ENCODE data around the gene TNRC6A.

Gene TNRC6A

GRCh38 chr16:24717411-24717810 lies 12.0 kb upstream of the TNRC6A start:
- H4K20me1 ChIP-seq (ENCODE audit: insufficient read depth): no peaks in the 10 kb centered on the region
- H3K9ac ChIP-seq: no peak overlapping the region
- no peaks in the 10 kb centered on the region for H3K36me3 ChIP-seq (ENCODE audit: insufficient read depth)
- no peak overlapping the region for H3K4me3 ChIP-seq (IDR thresholded peaks at IDR 0.05; ENCODE audit: insufficient read depth, low read depth, low read length)
- no peaks in the 10 kb centered on the region for H3K79me2 ChIP-seq (ENCODE audit: insufficient read depth, low read depth)
- no peak overlapping the region for H2AFZ ChIP-seq (ENCODE audit: low read depth)
- no peak overlapping the region for H3K4me2 ChIP-seq
- H3K27me3 ChIP-seq (ENCODE audit: insufficient read depth, low read depth): no peaks in the 10 kb centered on the region
- no peak overlapping the region for H3K27ac ChIP-seq
- TF ChIP-seq CTCF (conservative IDR thresholded peaks at IDR 0.05; ENCODE audit: low read depth, low read length): no peak
- H3K4me1 ChIP-seq (ENCODE audit: low read depth, poor library complexity, severe bottlenecking): no peaks in the 10 kb centered on the region

GRCh38 chr16:24718967-24719521 lies 10.4 kb upstream of the TNRC6A start:
- no peaks in the 10 kb centered on the region for H3K4me1 ChIP-seq (ENCODE audit: low read depth, poor library complexity, severe bottlenecking)
- no peak overlapping the region for H3K9ac ChIP-seq
- H3K4me3 ChIP-seq (IDR thresholded peaks at IDR 0.05; ENCODE audit: insufficient read depth, low read depth, low read length): no peak overlapping the region
- no peaks in the 10 kb centered on the region for H3K27me3 ChIP-seq (ENCODE audit: insufficient read depth, low read depth)
- no peak for TF ChIP-seq CTCF (conservative IDR thresholded peaks at IDR 0.05; ENCODE audit: low read depth, low read length)
- H4K20me1 ChIP-seq (ENCODE audit: insufficient read depth): no peaks in the 10 kb centered on the region
- H3K27ac ChIP-seq: no peak overlapping the region
- H2AFZ ChIP-seq (ENCODE audit: low read depth): no peak overlapping the region
- H3K79me2 ChIP-seq (ENCODE audit: insufficient read depth, low read depth): no peaks in the 10 kb centered on the region
- no peaks in the 10 kb centered on the region for H3K36me3 ChIP-seq (ENCODE audit: insufficient read depth)
- no peak overlapping the region for H3K4me2 ChIP-seq

- H3K79me2 ChIP-seq (ENCODE audit: insufficient read depth, low read depth): no peaks in the 10 kb centered on the region
- no peak overlapping the region for H2AFZ ChIP-seq (ENCODE audit: low read depth)
- H3K36me3 ChIP-seq (ENCODE audit: insufficient read depth): no peaks in the 10 kb centered on the region
- no peaks in the 10 kb centered on the region for H3K27me3 ChIP-seq (ENCODE audit: insufficient read depth, low read depth)
- no peak overlapping the region for H3K27ac ChIP-seq
- TF ChIP-seq CTCF (conservative IDR thresholded peaks at IDR 0.05; ENCODE audit: low read depth, low read length): no peak
- no peaks in the 10 kb centered on the region for H3K4me1 ChIP-seq (ENCODE audit: low read depth, poor library complexity, severe bottlenecking)
- no peak overlapping the region for H3K9ac ChIP-seq
- H4K20me1 ChIP-seq (ENCODE audit: insufficient read depth): no peaks in the 10 kb centered on the region
- no peak overlapping the region for H3K4me2 ChIP-seq
- no peak overlapping the region for H3K4me3 ChIP-seq (IDR thresholded peaks at IDR 0.05; ENCODE audit: insufficient read depth, low read depth, low read length)
These were observed 7.6 kb upstream of the TNRC6A start for GRCh38 chr16:24721830-24722238.

GRCh38 chr16:24723663-24724062 lies 5.8 kb upstream of the TNRC6A start:
- no peak overlapping the region for H2AFZ ChIP-seq (ENCODE audit: low read depth)
- no peak overlapping the region for H3K4me2 ChIP-seq
- H3K79me2 ChIP-seq (ENCODE audit: insufficient read depth, low read depth): no peaks in the 10 kb centered on the region
- no peak overlapping the region for H3K9ac ChIP-seq
- H3K27me3 ChIP-seq (ENCODE audit: insufficient read depth, low read depth): no peaks in the 10 kb centered on the region
- no peaks in the 10 kb centered on the region for H3K36me3 ChIP-seq (ENCODE audit: insufficient read depth)
- no peaks in the 10 kb centered on the region for H4K20me1 ChIP-seq (ENCODE audit: insufficient read depth)
- no peak for TF ChIP-seq CTCF (conservative IDR thresholded peaks at IDR 0.05; ENCODE audit: low read depth, low read length)
- no peak overlapping the region for H3K27ac ChIP-seq
- peaks cover 8% of the 10 kb centered on the region for H3K4me1 ChIP-seq (ENCODE audit: low read depth, poor library complexity, severe bottlenecking)
- H3K4me3 ChIP-seq (IDR thresholded peaks at IDR 0.05; ENCODE audit: insufficient read depth, low read depth, low read length): no peak overlapping the region
